ENCODE results near the gene TIMM21. TPM values are rescaled to one million over a fixed set of nuclear protein-coding genes. Genes with fewer than 3 reads are reported as not detected.

Gene TIMM21
- total and polyA plus RNA-seq, 4 donors, result 22.0 to 39.2 (median 30.0) TPM

DNA sequence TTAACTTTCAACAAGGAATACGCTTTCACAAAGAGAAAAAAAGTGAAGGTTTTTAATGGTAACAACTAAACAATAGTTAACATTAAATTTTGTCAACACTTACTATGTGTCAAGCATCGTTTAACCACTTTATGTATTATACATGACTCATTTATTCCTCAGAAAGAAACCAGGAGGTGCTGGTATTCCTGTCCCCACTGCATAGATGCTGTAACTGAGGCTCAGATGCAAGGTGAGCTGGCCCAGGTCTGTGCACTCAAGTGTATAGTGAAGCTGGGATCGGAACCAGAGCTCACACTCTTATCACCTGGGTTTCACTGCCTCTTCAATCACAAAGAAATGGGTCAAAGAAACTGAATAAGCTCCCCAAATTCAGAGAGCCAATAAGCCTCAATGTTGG lies 17.2 kb upstream of the TIMM21 start:
- WGBS, result 88% methylated on average over 3 of the region's 3 CpGs
- Histone ChIP-seq H3K4me1 (ENCODE audit: control insufficient read depth in 4 of 4, insufficient read depth in 4 of 4, low read length in 3 of 4) (no peaks in the 10 kb centered on the region), H3K27ac (ENCODE audit: low read depth in 1 of 2, low read length in 2 of 2) (no peak overlapping the region), H3K9ac (ENCODE audit: low read depth in 1 of 2, low read length in 2 of 2) (no peak overlapping the region), H3K27me3 (ENCODE audit: control insufficient read depth in 4 of 4, insufficient read depth in 4 of 4, low read length in 3 of 4) (no peaks in the 10 kb centered on the region), H3K36me3 (ENCODE audit: control insufficient read depth in 4 of 4, insufficient read depth in 3 of 4, low read depth in 1 of 4, low read length in 3 of 4) (no peaks in the 10 kb centered on the region), H3K9me3 (ENCODE audit: control insufficient read depth in 4 of 4, low read length in 3 of 4) (no peaks in the 10 kb centered on the region), H3K4me3 (ENCODE audit: low read depth in 1 of 3, low read length in 3 of 3) (no peak overlapping the region)
- TF ChIP-seq, protein P1, sequence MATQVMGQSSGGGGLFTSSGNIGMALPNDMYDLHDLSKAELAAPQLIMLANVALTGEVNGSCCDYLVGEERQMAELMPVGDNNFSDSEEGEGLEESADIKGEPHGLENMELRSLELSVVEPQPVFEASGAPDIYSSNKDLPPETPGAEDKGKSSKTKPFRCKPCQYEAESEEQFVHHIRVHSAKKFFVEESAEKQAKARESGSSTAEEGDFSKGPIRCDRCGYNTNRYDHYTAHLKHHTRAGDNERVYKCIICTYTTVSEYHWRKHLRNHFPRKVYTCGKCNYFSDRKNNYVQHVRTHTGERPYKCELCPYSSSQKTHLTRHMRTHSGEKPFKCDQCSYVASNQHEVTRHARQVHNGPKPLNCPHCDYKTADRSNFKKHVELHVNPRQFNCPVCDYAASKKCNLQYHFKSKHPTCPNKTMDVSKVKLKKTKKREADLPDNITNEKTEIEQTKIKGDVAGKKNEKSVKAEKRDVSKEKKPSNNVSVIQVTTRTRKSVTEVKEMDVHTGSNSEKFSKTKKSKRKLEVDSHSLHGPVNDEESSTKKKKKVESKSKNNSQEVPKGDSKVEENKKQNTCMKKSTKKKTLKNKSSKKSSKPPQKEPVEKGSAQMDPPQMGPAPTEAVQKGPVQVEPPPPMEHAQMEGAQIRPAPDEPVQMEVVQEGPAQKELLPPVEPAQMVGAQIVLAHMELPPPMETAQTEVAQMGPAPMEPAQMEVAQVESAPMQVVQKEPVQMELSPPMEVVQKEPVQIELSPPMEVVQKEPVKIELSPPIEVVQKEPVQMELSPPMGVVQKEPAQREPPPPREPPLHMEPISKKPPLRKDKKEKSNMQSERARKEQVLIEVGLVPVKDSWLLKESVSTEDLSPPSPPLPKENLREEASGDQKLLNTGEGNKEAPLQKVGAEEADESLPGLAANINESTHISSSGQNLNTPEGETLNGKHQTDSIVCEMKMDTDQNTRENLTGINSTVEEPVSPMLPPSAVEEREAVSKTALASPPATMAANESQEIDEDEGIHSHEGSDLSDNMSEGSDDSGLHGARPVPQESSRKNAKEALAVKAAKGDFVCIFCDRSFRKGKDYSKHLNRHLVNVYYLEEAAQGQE (IDR thresholded peaks at IDR 0.05), result no peak
- TF ChIP-seq, protein P2, sequence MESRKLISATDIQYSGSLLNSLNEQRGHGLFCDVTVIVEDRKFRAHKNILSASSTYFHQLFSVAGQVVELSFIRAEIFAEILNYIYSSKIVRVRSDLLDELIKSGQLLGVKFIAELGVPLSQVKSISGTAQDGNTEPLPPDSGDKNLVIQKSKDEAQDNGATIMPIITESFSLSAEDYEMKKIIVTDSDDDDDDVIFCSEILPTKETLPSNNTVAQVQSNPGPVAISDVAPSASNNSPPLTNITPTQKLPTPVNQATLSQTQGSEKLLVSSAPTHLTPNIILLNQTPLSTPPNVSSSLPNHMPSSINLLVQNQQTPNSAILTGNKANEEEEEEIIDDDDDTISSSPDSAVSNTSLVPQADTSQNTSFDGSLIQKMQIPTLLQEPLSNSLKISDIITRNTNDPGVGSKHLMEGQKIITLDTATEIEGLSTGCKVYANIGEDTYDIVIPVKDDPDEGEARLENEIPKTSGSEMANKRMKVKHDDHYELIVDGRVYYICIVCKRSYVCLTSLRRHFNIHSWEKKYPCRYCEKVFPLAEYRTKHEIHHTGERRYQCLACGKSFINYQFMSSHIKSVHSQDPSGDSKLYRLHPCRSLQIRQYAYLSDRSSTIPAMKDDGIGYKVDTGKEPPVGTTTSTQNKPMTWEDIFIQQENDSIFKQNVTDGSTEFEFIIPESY (IDR thresholded peaks at IDR 0.05), result no peak
- TF ChIP-seq RXRA (IDR thresholded peaks at IDR 0.05), result no peak
- no peak for DNase-seq (ENCODE audit: low spot score)

DNA sequence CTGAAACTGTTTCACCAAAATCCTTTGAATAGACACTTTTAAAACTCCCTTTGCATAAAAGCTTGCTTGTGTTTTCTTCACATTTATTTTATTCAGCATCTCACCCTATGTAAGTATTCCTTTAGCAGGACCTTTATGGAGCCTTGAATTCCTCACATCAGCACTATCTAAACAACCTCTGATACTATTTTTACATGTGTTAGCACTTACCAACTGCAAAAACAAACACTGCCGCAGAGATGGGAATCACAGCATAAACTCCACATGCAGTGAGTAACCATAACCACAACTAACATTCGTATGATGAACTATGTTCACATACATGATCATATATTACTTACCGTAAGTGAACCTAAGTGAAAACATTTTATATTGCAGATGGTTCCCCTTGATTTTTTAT lies 16.1 kb upstream of the TIMM21 start:
- Histone ChIP-seq H3K27ac (ENCODE audit: low read depth in 1 of 2, low read length in 2 of 2) (no peak overlapping the region), H3K4me1 (ENCODE audit: control insufficient read depth in 4 of 4, insufficient read depth in 4 of 4, low read length in 3 of 4) (no peaks in the 10 kb centered on the region), H3K36me3 (ENCODE audit: control insufficient read depth in 4 of 4, insufficient read depth in 3 of 4, low read depth in 1 of 4, low read length in 3 of 4) (no peaks in the 10 kb centered on the region), H3K4me3 (ENCODE audit: low read depth in 1 of 3, low read length in 3 of 3) (no peak overlapping the region), H3K9me3 (ENCODE audit: control insufficient read depth in 4 of 4, low read length in 3 of 4) (no peaks in the 10 kb centered on the region), H3K27me3 (ENCODE audit: control insufficient read depth in 4 of 4, insufficient read depth in 4 of 4, low read length in 3 of 4) (no peaks in the 10 kb centered on the region), H3K9ac (ENCODE audit: low read depth in 1 of 2, low read length in 2 of 2) (no peak overlapping the region)
- 75% methylated on average over 3 of the region's 3 CpGs for WGBS
- no peak for TF ChIP-seq NR2F2 (IDR thresholded peaks at IDR 0.05)
- no peak for TF ChIP-seq GABPA (IDR thresholded peaks at IDR 0.05 in 1 of 2, conservative IDR thresholded peaks at IDR 0.05 in 1 of 2)
- TF ChIP-seq FOXA1 (IDR thresholded peaks at IDR 0.05), result no peak
- TF ChIP-seq FOXA2 (IDR thresholded peaks at IDR 0.05), result no peak
- no peak for TF ChIP-seq EGR1 (IDR thresholded peaks at IDR 0.05; ENCODE audit: low read depth in 2 of 2)
- TF ChIP-seq TAF1 (conservative IDR thresholded peaks at IDR 0.05), result no peak
- TF ChIP-seq RXRA (IDR thresholded peaks at IDR 0.05), result no peak
- no peak for TF ChIP-seq SP1 (IDR thresholded peaks at IDR 0.05)
- TF ChIP-seq, protein P2 (IDR thresholded peaks at IDR 0.05), result no peak
- TF ChIP-seq, protein P1 (IDR thresholded peaks at IDR 0.05), result no peak
- TF ChIP-seq, protein P3, sequence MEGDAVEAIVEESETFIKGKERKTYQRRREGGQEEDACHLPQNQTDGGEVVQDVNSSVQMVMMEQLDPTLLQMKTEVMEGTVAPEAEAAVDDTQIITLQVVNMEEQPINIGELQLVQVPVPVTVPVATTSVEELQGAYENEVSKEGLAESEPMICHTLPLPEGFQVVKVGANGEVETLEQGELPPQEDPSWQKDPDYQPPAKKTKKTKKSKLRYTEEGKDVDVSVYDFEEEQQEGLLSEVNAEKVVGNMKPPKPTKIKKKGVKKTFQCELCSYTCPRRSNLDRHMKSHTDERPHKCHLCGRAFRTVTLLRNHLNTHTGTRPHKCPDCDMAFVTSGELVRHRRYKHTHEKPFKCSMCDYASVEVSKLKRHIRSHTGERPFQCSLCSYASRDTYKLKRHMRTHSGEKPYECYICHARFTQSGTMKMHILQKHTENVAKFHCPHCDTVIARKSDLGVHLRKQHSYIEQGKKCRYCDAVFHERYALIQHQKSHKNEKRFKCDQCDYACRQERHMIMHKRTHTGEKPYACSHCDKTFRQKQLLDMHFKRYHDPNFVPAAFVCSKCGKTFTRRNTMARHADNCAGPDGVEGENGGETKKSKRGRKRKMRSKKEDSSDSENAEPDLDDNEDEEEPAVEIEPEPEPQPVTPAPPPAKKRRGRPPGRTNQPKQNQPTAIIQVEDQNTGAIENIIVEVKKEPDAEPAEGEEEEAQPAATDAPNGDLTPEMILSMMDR (IDR thresholded peaks at IDR 0.05; ENCODE audit: low read depth, low read length, missing input control), result no peak
- TF ChIP-seq, protein P4, sequence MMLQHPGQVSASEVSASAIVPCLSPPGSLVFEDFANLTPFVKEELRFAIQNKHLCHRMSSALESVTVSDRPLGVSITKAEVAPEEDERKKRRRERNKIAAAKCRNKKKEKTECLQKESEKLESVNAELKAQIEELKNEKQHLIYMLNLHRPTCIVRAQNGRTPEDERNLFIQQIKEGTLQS (IDR thresholded peaks at IDR 0.05), result no peak
- TF ChIP-seq HNF4G (IDR thresholded peaks at IDR 0.05), result no peak
- no peak for TF ChIP-seq JUND (IDR thresholded peaks at IDR 0.05)
- TF ChIP-seq RAD21 (IDR thresholded peaks at IDR 0.05), result no peak
- no peak for TF ChIP-seq YY1 (IDR thresholded peaks at IDR 0.05)
- no peak for TF ChIP-seq HNF4A (conservative IDR thresholded peaks at IDR 0.05)
- TF ChIP-seq, protein P5, sequence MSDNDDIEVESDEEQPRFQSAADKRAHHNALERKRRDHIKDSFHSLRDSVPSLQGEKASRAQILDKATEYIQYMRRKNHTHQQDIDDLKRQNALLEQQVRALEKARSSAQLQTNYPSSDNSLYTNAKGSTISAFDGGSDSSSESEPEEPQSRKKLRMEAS (IDR thresholded peaks at IDR 0.05), result no peak
- no peak for DNase-seq (ENCODE audit: low spot score)
